Measurements from ENCODE around the gene PECR.

- TF ChIP-seq CTCF (conservative IDR thresholded peaks at IDR 0.05) (no peak), ZFX (IDR thresholded peaks at IDR 0.05) (no peak)
Observed at GRCh38 chr2:216110620-216111019, 29.0 kb upstream of the PECR start.

Data from C4-2B (cell line).